GM12878 (cell line): Measurements from ENCODE around the gene ADGRD1. TPM values are rescaled to one million over a fixed set of nuclear protein-coding genes. Genes with fewer than 3 reads are reported as not detected.

Experiments
- ATAC-seq: fragments of 200-7000 bp; cut with Tn5 transposase; 3 replicates; pipeline ENCODE4 v1.9.1; 2020; ENCODE audit warnings: mild to moderate bottlenecking, moderate library complexity
- BruUV-seq: library from RNA; stranded (reverse); fragments of 400-500 nt; replicated peaks from 2 replicates; lab custom pipeline; 2021; lab: Mats Ljungman, UMichigan
- CTCF ChIA-PET: fragments of 300-600 bp; sonication (Branson Sonifier 250); formaldehyde crosslinking; extraction: SDS; loops from one replicate; lab custom pipeline; 2021; ENCODE audit warnings: inconsistent platforms; lab: Yijun Ruan, JAX
- POLR2A ChIA-PET: fragments of 350-600 bp; formaldehyde crosslinking; extraction: SDS; loops from one replicate; lab custom pipeline; 2021; ENCODE audit warnings: inconsistent platforms; lab: Charles Lee
- RAD21 ChIA-PET: fragments of 300-600 bp; sonication (Branson Sonifier 250); formaldehyde crosslinking; loops from one replicate; lab custom pipeline; 2023; ENCODE audit warnings: antibody characterized with exemption; ENCODE audit not compliant: unreplicated experiment; lab: Charles Lee
- SMC1A ChIA-PET: fragments of 300-600 bp; sonication (Branson Sonifier 250); formaldehyde crosslinking; loops from one replicate; lab custom pipeline; 2023; ENCODE audit not compliant: unreplicated experiment, uncharacterized antibody; lab: Charles Lee
- DNase-seq: peaks from one replicate; pipeline ENCODE4 v3.0.0-alpha.2; 2011; ENCODE audit warnings: low read depth, low spot score
- FAIRE-seq: peaks from 3 replicates; lab custom pipeline; 2011; peaks lifted over from hg19 to GRCh38; lab: Jason Lieb, UNC
- H2AFZ ChIP-seq: 2 replicates; pipeline ENCODE4 v1.6.0; 2011; ENCODE audit warnings: low read depth, low read length, control low read depth; ENCODE audit not compliant: control insufficient read depth
- H3K27ac ChIP-seq: 2 replicates; pipeline ENCODE4 v1.5.1; 2011; ENCODE audit warnings: control low read depth; ENCODE audit not compliant: control insufficient read depth, insufficient read depth
- H3K27me3 ChIP-seq, 2 experiments: replicated peaks in 1 of 2; 2 replicates each; pipeline versions ENCODE4 v1.6.0 to v1.6.1; 2011; ENCODE audit warnings: low read length in 1 of 2; ENCODE audit not compliant: control insufficient read depth in 2 of 2, insufficient read depth in 2 of 2
- H3K36me3 ChIP-seq, 2 experiments: 2 replicates each; pipeline ENCODE4 v1.5.1; 2011; ENCODE audit warnings: low read length in 1 of 2; ENCODE audit not compliant: control insufficient read depth in 2 of 2, insufficient read depth in 2 of 2
- H3K4me1 ChIP-seq: 2 replicates; pipeline ENCODE4 v1.6.1; 2011; ENCODE audit warnings: mild to moderate bottlenecking, low read length, moderate library complexity, mixed read lengths; ENCODE audit not compliant: control insufficient read depth, insufficient read depth
- H3K4me2 ChIP-seq: 2 replicates; pipeline ENCODE4 v1.6.0; 2011; ENCODE audit warnings: control low read depth; ENCODE audit not compliant: control insufficient read depth, insufficient read depth
- H3K4me3 ChIP-seq: fragments of 200-600 bp; sonication (generic); 2 replicates; pipeline ENCODE4 v1.5.1; 2016
- H3K79me2 ChIP-seq: 2 replicates; pipeline ENCODE4 v1.6.0; 2011; ENCODE audit warnings: low read length; ENCODE audit not compliant: control insufficient read depth, insufficient read depth
- H3K9ac ChIP-seq: 2 replicates; pipeline ENCODE4 v1.8.0; 2011; ENCODE audit warnings: low read length, control low read depth, mixed read lengths; ENCODE audit not compliant: control insufficient read depth, insufficient read depth
- H3K9me3 ChIP-seq: replicated peaks from 3 replicates; pipeline ENCODE4 v1.5.1; 2011; ENCODE audit warnings: mild to moderate bottlenecking, low read length; ENCODE audit not compliant: control insufficient read depth, insufficient read depth
- H4K20me1 ChIP-seq: 2 replicates; pipeline ENCODE4 v1.6.0; 2011; ENCODE audit not compliant: control insufficient read depth, insufficient read depth
- ATF3 ChIP-seq: IDR thresholded peaks from 2 replicates; pipeline ENCODE4 v1.6.1; 2011; ENCODE audit warnings: low read depth, mild to moderate bottlenecking, low read length, moderate library complexity, borderline replicate concordance; ENCODE audit errors: extremely low read depth
- CBX3 ChIP-seq: fragments of 200-600 bp; sonication (generic); IDR thresholded peaks from 2 replicates; pipeline ENCODE4 v1.6.1; 2016; ENCODE audit warnings: low read depth, borderline replicate concordance
- CUX1 ChIP-seq: IDR thresholded peaks from 2 replicates; pipeline ENCODE4 v1.6.1; 2012; ENCODE audit warnings: improper control_type of control experiment, low read depth, low read length; ENCODE audit not compliant: insufficient replicate concordance
- DPF2 ChIP-seq: fragments of 450-650 bp; IDR thresholded peaks from 2 replicates; pipeline ENCODE4 v1.6.1; 2017; ENCODE audit warnings: mild to moderate bottlenecking
- ELK1 ChIP-seq: IDR thresholded peaks from 2 replicates; pipeline ENCODE4 v1.6.1; 2012; ENCODE audit warnings: low read depth, low read length, improper control_type of control experiment
- JUNB ChIP-seq: IDR thresholded peaks from 2 replicates; pipeline ENCODE4 v1.6.1; 2016; ENCODE audit warnings: antibody characterized with exemption, mild to moderate bottlenecking
- NFYA ChIP-seq: IDR thresholded peaks from 2 replicates; pipeline ENCODE4 v1.6.1; 2011; ENCODE audit warnings: low read depth, mild to moderate bottlenecking, low read length, improper control_type of control experiment, borderline replicate concordance
- NFYB ChIP-seq: IDR thresholded peaks from 2 replicates; pipeline ENCODE4 v1.6.1; 2011; ENCODE audit warnings: low read depth, mild to moderate bottlenecking, low read length, improper control_type of control experiment, moderate library complexity; ENCODE audit not compliant: insufficient read depth
- NR2C1 ChIP-seq: fragments of 450-650 bp; IDR thresholded peaks from 2 replicates; pipeline ENCODE4 v1.6.1; 2017; ENCODE audit warnings: antibody characterized with exemption, mild to moderate bottlenecking, moderate library complexity
- NR2C2 ChIP-seq: IDR thresholded peaks from 2 replicates; pipeline ENCODE4 v1.6.1; 2011; ENCODE audit warnings: borderline replicate concordance, low read depth; ENCODE audit not compliant: control insufficient read depth, insufficient read length
- NRF1 ChIP-seq: conservative IDR thresholded peaks from 2 replicates; pipeline ENCODE4 v1.6.1; 2011; ENCODE audit warnings: mild to moderate bottlenecking, low read depth, low read length, improper control_type of control experiment
- PAX5 ChIP-seq: IDR thresholded peaks from 2 replicates; pipeline ENCODE4 v1.6.1; 2011; ENCODE audit warnings: low read depth, low read length, borderline replicate concordance
- RAD21 ChIP-seq: IDR thresholded peaks from 2 replicates; pipeline ENCODE4 v1.6.1; 2011; ENCODE audit warnings: mild to moderate bottlenecking, low read depth, low read length, moderate library complexity; ENCODE audit not compliant: insufficient read depth
- STAT1 ChIP-seq: fragments of 450-650 bp; conservative IDR thresholded peaks from 2 replicates; pipeline ENCODE4 v1.6.1; 2014; ENCODE audit warnings: antibody characterized with exemption, mild to moderate bottlenecking
- STAT3 ChIP-seq: IDR thresholded peaks from 2 replicates; pipeline ENCODE4 v1.6.1; 2011; ENCODE audit warnings: low read depth, low read length, improper control_type of control experiment
- WGBS: methylation state at CpG from one replicate; pipeline ENCODE4 v1.1.6; 2016; ENCODE audit warnings: low lambda C conversion rate; ENCODE audit not compliant: insufficient replicate concordance, insufficient coverage; ENCODE audit errors: missing lambda C conversion rate; 5-methylcytosine and 5-hydroxymethylcytosine counted together
- in situ Hi-C: fragments of 300-500 bp; cut with MboI; formaldehyde crosslinking; loops from 9 replicates; pipeline ENCODE4 v1.14.3; 2018; ENCODE audit warnings: mixed read lengths
- intact Hi-C: fragments of 100-400 bp; cut with micrococcal nuclease; formaldehyde crosslinking; loops from one replicate; pipeline ENCODE4 v1.14.2; 2022; ENCODE audit not compliant: unreplicated experiment
- polyA plus RNA-seq, 11 experiments: library from polyadenylated mRNA; depleted of rRNA in 4 of 11; unstranded in 6 of 11; stranded (reverse) in 5 of 11; fragments of >200 nt; fragmentation: Nextera tagmentation in 4 of 11; fragmentation: Illumina TruSeq in 1 of 11; extraction: Ambion mirVana in 4 of 11; extraction: Trizol in 1 of 11; gene quantifications; 1 replicate in 1 of 11; 2 replicates in 10 of 11; pipeline versions ENCODE4 v1.2.1 to v1.2.3, GENCODE V29; 2011 to 2016; ENCODE audit warnings: inconsistent platforms in 2 of 11, missing spikeins in 2 of 11, low read depth in 1 of 11
- total RNA-seq, 4 experiments: library from RNA; depleted of rRNA in 3 of 4; stranded (reverse); fragments of >200 nt in 3 of 4; fragmentation: Illumina TruSeq in 1 of 4; extraction: Trizol in 1 of 4; gene quantifications; 2 replicates each; pipeline versions ENCODE4 v1.2.1 to v1.2.3, GENCODE V29; 2013 to 2021

Gene ADGRD1
- total and polyA plus RNA-seq, 10 of the 15 experiments (the other 5 are each of a cell fraction or from before 2014, with no cell fraction given), result 0.15 to 12.7 (median 1.2) TPM

- no peaks in the 10 kb centered on the region for H3K79me2 ChIP-seq
- intact Hi-C loops, result no loop called here
- no peak for DNase-seq
- no peaks in the 10 kb centered on the region for H3K36me3 ChIP-seq
- ChIA-PET SMC1A (interaction anchor here (0.8 to 1.0 kb wide), 2 partner anchors 9 to 27 kb away, joined by 3 to 5 read pairs; no protein-coding TSS in a partner anchor), CTCF (interaction anchor here (0.7 to 1.6 kb wide), 4 partner anchors 33 to 235 kb away, joined by 3 to 4 read pairs (median 4); no protein-coding TSS in a partner anchor), RAD21 (no interaction called here), POLR2A (no interaction called here)
- FAIRE-seq, result no peak
- no peak overlapping the region for H3K4me2 ChIP-seq
- H3K27me3 ChIP-seq, result no peaks in the 10 kb centered on the region; a peak in 1 of 4 replicates
- H3K27ac ChIP-seq, result no peak overlapping the region
- H4K20me1 ChIP-seq, result no peaks in the 10 kb centered on the region
- TF ChIP-seq NR2C2 (no peak), STAT3 (no peak), CUX1 (no peak), NR2C1 (no peak), STAT1 (no peak), ELK1 (no peak), NFYA (no peak), ATF3 (no peak), NRF1 (no peak), RAD21 (no peak), JUNB (no peak), DPF2 (no peak), CBX3 (no peak), PAX5 (no peak), NFYB (no peak)
- H3K4me3 ChIP-seq, result no peak overlapping the region
- 58% methylated on average over 8 of the region's 8 CpGs for WGBS
- H3K4me1 ChIP-seq, result no peaks in the 10 kb centered on the region
- H3K9me3 ChIP-seq, result no peaks in the 10 kb centered on the region
- in situ Hi-C loops, result no loop called here
- BruUV-seq, result no TSS peak
- ATAC-seq, result no peak
- H3K9ac ChIP-seq, result no peak overlapping the region
- no peak overlapping the region for H2AFZ ChIP-seq
Observed at GRCh38 chr12:131151558-131152345, 198.0 kb downstream of the ADGRD1 start.
